Lower leg skin (tissue), 3 donors: Measurements from ENCODE around the gene TYROBP.
"Not testable (repeated sequence)": the region's sequence is repeated elsewhere in the genome, so short reads cannot be mapped to it uniquely, and the experiment has no call there.

Source experiments
- POLR2A ChIP-seq, 2 donors: fragments of 450-650 bp; IDR thresholded peaks; one replicate each; pipeline ENCODE4 v1.6.1; 2016 to 2017; ENCODE audit warnings: antibody characterized with exemption in 2 of 2, mild to moderate bottlenecking in 1 of 2, moderate library complexity in 1 of 2
- TF ChIP-seq, protein P1 (sequence below), 3 donors: fragments of 450-650 bp; IDR thresholded peaks; one replicate each; pipeline ENCODE4 v1.5.1; 2016; ENCODE audit warnings: antibody characterized with exemption in 3 of 3, mild to moderate bottlenecking in 3 of 3, moderate library complexity in 2 of 3

GRCh38 chr19:35870124-35870736, 37.9 kb downstream of the TYROBP start:
- TF ChIP-seq, protein P1, sequence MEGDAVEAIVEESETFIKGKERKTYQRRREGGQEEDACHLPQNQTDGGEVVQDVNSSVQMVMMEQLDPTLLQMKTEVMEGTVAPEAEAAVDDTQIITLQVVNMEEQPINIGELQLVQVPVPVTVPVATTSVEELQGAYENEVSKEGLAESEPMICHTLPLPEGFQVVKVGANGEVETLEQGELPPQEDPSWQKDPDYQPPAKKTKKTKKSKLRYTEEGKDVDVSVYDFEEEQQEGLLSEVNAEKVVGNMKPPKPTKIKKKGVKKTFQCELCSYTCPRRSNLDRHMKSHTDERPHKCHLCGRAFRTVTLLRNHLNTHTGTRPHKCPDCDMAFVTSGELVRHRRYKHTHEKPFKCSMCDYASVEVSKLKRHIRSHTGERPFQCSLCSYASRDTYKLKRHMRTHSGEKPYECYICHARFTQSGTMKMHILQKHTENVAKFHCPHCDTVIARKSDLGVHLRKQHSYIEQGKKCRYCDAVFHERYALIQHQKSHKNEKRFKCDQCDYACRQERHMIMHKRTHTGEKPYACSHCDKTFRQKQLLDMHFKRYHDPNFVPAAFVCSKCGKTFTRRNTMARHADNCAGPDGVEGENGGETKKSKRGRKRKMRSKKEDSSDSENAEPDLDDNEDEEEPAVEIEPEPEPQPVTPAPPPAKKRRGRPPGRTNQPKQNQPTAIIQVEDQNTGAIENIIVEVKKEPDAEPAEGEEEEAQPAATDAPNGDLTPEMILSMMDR (IDR thresholded peaks at IDR 0.05) = not testable (repeated sequence)
- TF ChIP-seq POLR2A (IDR thresholded peaks at IDR 0.05) = not testable (repeated sequence)
